HG02981 (cell line): ENCODE measurements around the gene PELI2.

Experiments
- ATAC-seq: cut with Tn5 transposase; IDR thresholded peaks from one replicate; pipeline ENCODE4 v1.9.1; 2021; ENCODE audit warnings: mild to moderate bottlenecking, moderate library complexity; ENCODE audit not compliant: unreplicated experiment

PELI2 gene

DNA sequence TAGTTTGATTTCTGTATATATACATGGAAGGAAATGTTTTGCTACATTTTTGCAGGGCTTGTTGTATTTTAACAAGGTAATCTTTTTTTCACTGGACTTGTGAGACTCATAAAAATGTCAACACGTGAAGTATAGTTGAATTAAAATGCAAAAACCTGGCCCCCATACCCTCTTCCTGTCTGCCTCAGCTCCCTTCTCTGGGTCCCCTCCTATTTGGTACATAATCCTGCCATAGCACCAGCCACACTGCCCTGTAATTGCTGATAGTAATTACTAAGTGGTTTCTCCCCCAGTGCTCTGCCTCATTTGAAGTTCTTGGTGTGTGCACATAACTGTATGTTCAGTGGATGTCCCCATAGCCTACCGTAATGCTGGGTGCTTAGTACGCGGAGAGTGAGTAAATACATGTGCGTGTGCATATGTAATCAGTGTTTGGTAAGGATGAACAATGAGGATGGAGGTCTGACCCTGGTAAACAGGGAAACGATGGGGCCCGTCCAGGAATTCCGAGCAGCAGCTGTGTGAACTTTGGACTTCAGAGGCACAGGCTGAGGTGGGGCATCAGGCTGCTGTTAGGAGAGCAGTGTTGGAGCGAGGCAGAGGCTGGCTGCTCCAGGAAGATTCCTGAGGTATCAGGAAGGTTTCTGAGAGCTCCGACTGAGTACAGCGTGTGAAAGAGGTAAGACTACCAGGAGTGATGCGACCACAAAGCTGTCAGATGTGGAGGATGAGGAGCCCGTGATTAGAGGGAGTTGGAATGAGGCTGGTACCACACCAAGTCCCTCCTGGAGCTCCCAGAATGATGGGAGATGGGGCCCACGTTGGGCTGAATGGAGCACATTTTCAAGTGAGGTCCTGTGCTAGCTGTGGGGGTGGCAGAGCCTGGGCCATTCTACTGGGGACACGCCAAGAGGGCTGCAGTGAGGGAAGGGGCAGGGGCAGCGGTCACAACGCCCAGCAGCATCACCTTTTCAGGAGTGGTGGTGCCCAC is 106.8 kb downstream of the PELI2 start:
- no peak for ATAC-seq

DNA sequence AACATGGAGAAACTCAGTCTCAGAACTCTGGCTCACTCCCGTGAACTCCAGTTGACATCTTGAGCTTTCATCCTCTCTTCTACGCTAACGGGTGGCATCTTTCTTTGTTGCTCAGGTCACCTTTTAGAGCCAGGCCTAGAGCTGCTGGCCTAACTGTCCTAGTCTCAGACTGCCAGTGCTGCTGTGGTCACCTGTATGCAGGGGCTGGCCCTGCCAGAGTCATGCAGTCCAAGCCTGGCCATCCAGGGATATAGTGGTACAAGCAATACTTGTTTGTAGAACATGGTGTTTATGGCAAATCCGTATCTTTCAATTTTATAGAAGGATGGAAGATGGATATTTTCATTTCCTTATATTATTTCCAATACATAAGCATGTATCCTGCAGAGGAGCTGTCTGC is 117.2 kb downstream of the PELI2 start:
- no peak for ATAC-seq

DNA sequence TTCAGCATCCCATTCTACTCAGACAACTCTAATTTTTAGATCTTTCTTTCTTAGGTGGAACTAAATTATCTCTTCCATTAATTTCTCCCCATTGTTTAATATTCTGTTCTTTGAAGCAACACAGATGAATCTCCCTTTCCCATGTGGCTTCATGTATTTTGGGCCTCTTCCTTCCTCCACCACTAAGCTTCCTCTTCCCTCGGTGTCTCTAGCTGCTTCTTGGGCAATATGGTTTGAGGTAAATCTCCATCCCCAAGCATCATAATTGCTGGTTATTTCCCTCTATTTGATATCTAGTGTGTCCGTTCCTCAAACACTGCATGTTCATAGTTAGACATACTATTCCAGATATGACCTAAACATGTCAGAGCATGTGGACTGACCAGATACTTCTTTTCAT is 119.2 kb downstream of the PELI2 start:
- no peak for ATAC-seq

DNA sequence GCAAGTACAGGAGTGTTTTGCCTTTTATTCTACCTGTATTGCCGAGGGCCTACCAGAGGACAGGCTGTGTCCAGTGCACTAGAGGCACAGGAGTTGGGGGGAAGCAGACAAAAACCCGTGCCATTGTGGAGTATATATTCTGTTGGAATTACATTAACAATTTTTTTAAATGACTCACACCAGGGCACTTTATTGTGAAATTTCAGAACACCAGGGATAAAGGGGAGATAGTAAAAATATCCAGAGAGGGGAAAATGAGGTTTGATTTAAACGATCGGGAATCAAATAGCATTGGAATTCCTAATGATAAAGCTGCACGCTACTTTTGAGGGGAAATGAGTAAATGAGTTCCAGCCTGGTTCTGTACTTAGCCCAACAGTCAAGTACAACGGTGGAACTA is 123.2 kb downstream of the PELI2 start:
- ATAC-seq, result no peak

DNA sequence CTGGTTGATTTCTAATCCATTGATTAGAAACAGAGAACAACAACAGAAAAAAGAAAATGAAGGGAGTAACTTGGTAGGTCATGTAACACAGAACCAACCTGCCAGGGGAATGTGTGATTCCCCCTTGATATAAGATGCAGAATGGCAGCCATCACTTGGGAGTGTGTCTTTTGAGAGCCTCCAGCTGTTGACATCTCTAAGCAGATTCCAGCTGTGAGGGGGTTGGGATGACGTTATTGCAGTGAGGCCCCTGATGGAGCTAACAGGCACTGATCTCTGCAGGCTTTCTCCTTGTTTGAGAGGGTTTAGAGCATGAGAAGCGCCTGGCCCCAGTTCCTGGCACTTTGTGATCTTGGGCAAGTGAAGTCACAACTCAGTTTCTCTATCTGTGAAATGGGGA is 124.9 kb downstream of the PELI2 start:
- no peak for ATAC-seq

DNA sequence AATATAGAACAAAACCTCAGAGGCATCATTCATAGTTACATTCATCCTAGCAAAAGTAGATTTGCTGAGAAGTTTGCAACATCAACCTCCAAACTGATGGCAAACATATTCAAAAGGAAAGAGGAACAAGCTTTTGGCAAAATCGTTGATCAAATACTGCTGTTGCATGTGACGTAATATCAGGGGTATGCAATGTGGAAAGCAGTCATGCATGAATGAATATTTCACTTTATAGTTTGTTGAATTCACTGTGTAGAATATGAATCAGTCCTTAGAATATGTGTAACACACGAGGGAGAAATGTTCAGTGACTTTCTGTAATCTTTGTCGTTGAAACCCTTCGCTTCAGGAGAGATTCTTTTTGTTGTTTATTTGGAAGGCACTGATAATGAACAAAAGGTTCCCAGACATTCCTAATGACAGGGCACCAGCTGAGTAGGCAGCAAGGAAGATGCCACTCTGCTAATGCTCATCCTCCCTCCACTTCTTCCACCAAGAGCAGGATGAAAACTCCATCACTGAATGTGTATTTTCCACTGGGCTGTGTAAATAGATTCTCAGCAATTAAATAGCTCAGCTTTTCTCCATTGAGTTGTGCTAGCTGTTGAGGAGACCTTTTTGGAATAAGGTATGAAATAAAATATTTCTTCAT is 126.1 kb downstream of the PELI2 start:
- ATAC-seq, result no peak

DNA sequence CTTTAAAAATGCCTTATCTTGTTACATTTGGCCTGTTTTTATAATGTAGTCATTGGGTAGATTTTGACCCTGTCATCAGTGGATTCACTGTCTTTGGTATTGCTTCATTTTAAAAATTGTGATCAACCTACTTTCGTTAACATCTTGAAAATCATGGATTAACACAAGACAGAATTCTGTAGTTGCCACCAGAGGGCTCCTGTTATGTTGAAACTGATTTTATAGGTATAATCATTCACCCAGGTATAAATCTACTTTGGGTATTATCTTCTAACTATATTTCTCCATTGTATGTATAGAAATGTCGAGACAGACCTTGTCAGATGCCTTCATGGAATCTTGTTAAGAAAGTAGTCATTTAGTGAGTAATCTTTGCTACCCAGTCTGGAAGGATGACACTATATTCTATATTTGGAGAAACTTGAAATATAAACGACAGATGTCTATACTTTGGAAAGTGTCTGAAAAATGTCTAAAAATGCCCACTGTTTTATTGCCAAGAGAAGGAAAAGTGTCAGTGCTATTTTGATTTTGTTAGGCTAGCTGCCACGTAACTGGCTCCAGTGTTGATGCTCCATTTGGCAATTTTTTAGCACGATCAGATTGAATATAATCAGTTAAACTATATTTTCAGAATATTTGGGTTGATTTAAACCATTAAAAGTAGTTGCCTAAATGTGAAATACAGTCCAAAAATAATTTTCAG is 129.4 kb downstream of the PELI2 start:
- no peak for ATAC-seq

DNA sequence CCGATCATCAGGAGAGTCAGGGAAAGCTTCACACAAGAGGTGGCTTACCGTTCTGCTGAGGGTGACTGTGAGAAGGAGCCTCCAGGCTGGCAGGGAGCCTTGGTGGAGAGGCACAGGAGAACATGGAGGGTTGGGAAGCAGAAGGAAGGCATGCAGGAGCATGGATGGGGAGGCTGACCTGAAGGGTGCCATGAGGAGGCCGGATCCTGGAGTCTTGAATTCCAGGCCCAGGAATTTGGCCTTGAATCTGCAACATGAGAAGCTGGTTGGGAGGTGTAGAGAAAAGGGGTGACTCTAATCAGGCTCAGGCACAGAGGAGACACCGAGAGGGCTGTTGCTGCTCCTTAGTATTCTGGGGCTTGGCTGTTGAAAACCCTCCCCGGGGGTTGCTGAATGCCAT is 130.2 kb downstream of the PELI2 start:
- no peak for ATAC-seq

DNA sequence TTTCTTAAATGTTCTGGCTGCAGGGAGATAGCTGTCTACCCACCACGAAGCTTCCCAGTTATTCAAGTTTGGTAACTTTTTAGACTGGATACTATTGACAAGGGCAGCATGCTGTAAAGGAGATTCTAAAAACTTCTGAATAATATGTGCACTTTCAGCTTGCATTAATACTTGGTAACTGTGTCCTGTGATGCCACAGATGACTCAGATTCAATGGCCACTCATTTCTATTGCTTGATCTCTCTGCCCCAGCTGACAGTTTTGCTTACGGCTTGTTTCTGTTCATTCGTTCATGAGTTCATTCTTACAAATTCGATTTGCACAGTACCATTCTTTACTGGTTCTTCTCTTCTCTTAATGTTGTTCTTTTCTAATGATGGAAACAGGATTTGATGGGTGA is 142.8 kb downstream of the PELI2 start:
- no peak for ATAC-seq

DNA sequence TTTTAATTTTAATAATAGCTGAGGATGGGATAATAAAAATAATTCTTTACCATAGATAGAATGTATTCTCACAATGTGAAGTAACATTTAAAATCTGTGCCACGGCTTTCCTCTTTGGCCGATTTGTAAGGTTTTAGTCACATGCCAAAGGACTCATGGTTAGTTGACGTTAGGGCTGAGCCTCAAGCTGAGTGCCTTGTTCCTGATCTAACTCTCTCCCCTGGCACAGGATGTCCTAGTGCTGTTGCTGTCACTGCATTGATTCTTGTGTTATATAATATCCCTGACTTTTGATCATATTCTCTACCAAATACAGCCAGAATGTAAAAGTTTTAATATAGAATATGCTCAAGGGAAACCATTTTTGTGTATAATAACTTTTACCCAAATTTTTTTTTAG is 144.3 kb downstream of the PELI2 start:
- ATAC-seq, result no peak

DNA sequence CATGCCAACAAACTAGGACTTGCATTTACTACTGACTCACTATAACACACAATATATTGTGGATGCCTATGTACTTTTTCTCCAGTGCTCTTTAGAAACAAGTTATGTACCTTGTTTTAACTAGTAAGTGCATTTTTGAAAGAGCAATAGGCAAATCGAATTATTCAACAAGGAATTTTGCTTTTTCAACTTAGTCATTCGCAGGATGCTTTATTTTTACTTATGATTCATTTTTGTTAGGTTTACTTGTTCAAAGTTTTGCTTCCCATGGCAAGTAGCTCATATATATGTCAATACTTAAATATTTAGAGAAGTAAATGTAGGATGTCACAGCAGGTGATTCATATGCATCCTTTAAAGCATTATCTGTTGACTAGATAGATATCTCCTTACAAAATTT is 149.8 kb downstream of the PELI2 start:
- ATAC-seq, result no peak

DNA sequence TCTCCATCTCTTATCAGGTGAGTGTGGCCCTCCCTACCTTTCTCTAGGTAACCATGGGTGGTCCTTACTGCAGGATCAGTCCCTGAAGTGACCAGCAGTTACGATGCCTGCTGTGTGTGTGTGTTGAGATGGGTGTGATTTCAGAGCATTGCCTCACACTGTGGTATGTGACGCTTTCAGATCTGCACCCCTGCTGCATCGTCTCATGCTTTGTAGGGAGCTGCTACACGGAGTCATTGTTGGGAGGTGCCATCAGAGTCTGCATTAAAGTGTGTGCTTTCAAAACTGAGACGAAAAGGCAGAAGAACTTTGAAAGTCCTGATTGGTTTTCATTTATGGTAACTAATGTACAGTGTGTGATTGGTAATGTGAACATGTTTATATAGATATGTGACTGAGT is 150.5 kb downstream of the PELI2 start:
- ATAC-seq, result no peak

DNA sequence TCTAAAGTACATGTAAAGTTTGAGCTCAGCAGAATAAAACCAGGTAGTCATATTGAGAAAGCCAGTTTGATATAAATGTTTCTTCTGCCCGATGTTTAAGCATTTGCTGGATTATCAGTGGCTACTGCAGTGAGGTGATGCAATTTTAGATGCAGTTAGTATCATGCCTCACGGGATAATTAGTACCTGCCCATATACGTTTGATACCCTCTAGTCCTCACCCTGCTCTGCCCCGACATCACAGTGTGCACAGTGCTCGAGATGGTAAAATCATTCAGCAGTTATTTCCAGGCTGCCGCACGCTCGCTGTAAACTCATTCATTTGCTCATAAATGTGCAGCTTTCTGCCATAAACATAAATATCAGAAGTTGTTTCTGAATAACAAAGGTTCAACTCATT is 152.7 kb downstream of the PELI2 start:
- ATAC-seq, result no peak

DNA sequence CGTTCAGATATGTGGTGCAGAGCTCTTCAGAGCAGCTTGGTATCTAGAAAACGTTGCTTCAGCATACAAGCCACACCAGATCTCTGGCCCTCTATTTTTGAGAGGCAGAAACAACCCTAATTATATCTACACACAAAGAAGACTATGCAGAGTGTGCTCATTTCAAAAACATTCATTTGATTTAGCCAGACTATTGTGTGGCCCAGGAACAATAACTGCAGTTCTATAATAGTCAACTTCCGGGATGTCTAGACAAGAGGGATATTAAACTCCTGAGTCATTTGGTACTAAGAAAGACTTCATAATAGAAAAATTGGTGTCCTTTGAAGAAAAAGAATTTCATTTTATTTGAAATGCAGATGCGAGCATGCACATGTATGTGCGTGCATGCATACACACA is 153.8 kb downstream of the PELI2 start:
- ATAC-seq, result no peak

DNA sequence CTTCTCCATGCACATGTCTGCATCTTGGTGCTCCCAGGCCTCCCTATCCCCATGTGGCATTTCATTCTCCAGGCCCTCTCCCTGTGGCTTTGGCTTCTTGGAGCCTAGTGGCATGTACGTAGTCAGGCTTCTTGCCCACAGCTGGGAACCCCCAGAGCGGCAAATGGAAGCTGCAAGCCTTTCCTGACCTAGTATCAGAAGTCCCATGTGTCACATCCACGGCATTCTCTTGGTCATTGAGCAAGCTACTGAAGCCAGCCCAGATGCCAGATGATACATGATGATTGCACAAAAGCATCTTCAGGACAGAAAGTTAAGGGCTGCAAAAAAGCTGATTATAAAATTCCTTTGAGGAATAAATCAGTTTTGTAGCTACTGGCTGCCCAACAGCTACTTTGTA is 154.9 kb downstream of the PELI2 start:
- ATAC-seq, result no peak

DNA sequence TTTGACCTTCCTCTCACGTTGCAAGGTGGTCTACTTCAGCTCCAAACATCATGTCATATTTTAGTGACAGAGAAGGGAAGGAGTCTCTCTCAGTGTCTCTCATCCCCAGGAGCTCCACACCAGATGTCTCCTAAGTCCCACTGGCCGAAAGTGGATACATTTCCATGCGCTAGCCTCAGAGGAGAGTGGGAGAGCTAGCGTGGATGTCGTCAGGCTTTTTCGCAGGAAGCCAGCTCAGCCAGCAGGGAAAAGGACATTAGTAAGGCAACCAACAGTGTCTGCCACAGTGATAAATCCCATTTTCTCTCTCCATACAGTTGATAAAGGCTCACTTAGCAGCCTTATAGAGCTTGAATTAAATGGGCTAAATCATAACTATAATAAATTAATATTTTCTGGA is 155.7 kb downstream of the PELI2 start:
- ATAC-seq, result no peak

DNA sequence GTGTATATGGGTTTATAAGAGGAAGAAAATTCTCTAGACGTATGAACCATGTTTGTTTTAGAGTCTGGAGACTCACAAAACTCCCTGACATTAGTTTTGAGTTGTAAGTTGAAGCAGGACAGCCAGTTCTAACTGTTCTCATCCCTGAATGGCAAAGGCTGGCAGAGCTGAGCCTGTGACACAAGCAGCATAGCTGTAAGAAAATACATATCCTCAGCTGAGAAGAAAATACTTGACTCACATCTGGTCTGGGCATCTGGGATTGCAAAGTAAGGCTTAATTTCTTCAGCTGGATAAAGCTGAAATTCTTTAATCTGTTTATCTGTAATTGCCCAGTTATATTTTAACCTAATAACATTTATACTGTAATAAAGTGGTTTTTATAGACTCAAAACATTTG is 156.3 kb downstream of the PELI2 start:
- no peak for ATAC-seq

DNA sequence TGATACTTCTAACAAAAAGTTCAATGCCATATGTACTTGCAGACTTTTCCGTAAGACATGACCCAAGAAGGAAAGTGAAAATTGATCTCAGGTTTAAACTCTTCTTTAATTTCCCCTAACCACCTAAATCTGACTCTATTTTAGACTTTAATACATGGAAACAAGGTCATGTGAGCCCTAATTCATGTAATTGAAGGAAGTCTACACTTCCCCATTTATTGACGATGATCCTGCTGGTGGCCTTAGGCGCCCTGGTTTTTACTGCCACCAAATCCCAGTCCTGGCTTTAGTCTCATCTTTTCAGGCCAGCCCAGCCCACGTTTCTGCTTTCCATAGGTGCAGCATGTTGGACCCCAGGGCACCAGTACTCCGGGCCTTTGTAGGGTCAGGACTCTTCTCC is 157.9 kb downstream of the PELI2 start:
- no peak for ATAC-seq

DNA sequence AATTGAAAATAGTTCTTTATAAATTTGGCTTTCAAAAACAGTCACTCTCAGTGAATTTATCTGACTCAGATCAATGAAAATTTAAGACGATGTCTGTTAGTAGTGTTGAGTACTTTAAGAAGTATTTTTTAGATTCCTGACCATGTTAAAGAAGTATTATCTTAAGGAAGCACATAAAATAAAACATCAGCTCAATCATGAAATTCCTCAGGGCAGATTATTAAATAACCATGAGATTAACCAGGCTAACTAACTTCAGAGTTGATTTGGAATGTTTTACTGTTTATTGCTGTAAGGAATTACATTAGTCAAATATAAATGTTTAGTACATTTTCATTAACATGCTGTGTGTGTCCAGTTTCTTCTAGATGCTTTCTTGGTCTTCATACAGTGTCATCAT is 160.2 kb downstream of the PELI2 start:
- no peak for ATAC-seq

DNA sequence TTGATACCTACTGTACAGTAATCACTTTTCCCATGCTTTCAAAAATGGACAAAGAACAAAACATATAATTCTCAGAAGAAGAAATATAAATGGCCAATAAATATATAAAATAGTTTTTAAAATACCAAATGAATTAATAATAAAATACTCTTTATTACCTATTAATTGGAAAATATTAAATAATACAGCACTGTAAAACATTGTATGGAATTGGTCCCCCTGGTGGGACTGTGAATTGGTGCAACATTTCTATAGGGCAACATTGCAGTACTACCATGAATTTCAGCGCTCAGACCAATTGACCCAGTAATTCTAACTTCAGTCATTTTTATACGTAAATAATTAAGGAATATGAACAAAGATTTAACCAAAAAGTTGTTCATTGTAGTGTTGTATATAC is 162.6 kb downstream of the PELI2 start:
- no peak for ATAC-seq

DNA sequence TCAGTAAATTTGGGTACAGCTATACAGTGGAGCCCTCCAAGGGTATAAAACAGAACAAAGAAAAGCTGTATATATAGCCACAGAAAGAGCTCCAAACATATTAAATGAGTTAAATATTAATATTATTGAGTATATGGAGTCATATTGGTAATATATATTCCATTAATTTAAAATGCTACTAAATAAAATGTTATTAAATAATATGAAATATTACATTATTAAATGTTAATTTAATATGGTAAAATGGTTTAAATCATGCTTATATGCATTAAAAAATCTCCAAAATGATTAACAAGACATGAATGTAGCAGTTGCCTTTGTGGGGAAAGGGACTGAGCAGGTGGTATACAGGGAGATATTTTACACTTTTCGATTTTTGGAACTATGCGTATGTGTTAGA is 164.0 kb downstream of the PELI2 start:
- no peak for ATAC-seq

DNA sequence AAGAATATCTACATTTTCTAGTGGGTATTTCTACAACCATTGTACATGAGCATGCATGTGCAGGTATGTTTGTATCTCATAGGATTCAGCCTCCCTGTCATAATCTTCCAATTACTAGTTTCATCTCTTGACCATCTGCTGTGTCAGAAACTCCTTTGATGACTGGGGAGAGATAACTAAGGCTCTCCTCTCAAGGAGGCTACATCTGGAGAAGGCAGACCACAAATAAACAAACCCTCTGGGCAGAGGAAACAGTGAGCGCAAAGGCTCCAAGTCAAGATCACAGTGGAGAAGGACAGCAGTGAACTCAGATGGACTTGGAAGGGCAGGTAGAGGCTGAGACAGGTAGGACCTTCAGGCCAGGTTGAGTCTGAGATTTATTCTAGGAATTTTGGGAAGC is 166.4 kb downstream of the PELI2 start:
- no peak for ATAC-seq
